GM20000 (cell line): ENCODE measurements around the gene NKX6-2.

ENCODE experiments used
- DNase-seq: peaks from one replicate; pipeline ENCODE4 v3.0.0; 2012; ENCODE audit warnings: low spot score
- CTCF ChIP-seq: IDR thresholded peaks from 2 replicates; pipeline ENCODE4 v1.5.1; 2012; ENCODE audit warnings: mild to moderate bottlenecking, control low read depth; ENCODE audit errors: extremely low read depth, missing control alignments

NKX6-2 gene

GRCh38 chr10:132810807-132811700, 25.1 kb upstream of the NKX6-2 start:
- no peak for DNase-seq
- no peak for TF ChIP-seq CTCF

GRCh38 chr10:132810141-132810806, 24.3 kb upstream of the NKX6-2 start:
- DNase-seq = no peak
- no peak for TF ChIP-seq CTCF

GRCh38 chr10:132809232-132810140, 23.5 kb upstream of the NKX6-2 start:
- no peak for TF ChIP-seq CTCF
- DNase-seq = no peak

- no peak for TF ChIP-seq CTCF
- DNase-seq = no peak
Measured at GRCh38 chr10:132808383-132809231, 22.7 kb upstream of the NKX6-2 start.

GRCh38 chr10:132807621-132808049, 21.7 kb upstream of the NKX6-2 start:
- TF ChIP-seq CTCF = no peak
- no peak for DNase-seq

- no peak for DNase-seq
- TF ChIP-seq CTCF = no peak
Measured at GRCh38 chr10:132806561-132807003, 20.6 kb upstream of the NKX6-2 start.
